Activated effector memory CD4-positive, alpha-beta T cell treated with Interleukin-2 at 50 U/mL for 16 hours (primary cell): Measurements from ENCODE around the gene PCK2.

ENCODE experiments used
- DNase-seq: peaks from one replicate; pipeline ENCODE4 v3.0.0-alpha.2; 2020

Gene PCK2

GRCh38 chr14:24062216-24062980 is 31.7 kb upstream of the PCK2 start:
- no peak for DNase-seq

GRCh38 chr14:24063263-24063836 is 30.8 kb upstream of the PCK2 start:
- no peak for DNase-seq

- no peak for DNase-seq
Measured at GRCh38 chr14:24064091-24064795, 29.9 kb upstream of the PCK2 start.

GRCh38 chr14:24064856-24065255 is 29.3 kb upstream of the PCK2 start:
- DNase-seq: no peak

- no peak for DNase-seq
Measured at GRCh38 chr14:24065408-24065807, 28.7 kb upstream of the PCK2 start.

GRCh38 chr14:24066496-24067132 is 27.5 kb upstream of the PCK2 start:
- no peak for DNase-seq

GRCh38 chr14:24067133-24068082 is 26.7 kb upstream of the PCK2 start:
- DNase-seq: no peak

GRCh38 chr14:24068711-24069410 is 25.2 kb upstream of the PCK2 start:
- no peak for DNase-seq

GRCh38 chr14:24069411-24069735 is 24.7 kb upstream of the PCK2 start:
- DNase-seq: no peak

GRCh38 chr14:24070285-24071143 is 23.6 kb upstream of the PCK2 start:
- no peak for DNase-seq

- no peak for DNase-seq
Measured at GRCh38 chr14:24071144-24071697, 22.9 kb upstream of the PCK2 start, which contains the start of gene CPNE6. Gene CPNE6, plus strand, starts transcription at chr14:24071562. Its CDS starts 1,375 bp downstream, at chr14:24072937.

GRCh38 chr14:24071836-24072430 is 22.2 kb upstream of the PCK2 start:
- DNase-seq: no peak

GRCh38 chr14:24072436-24072835 is 21.7 kb upstream of the PCK2 start:
- DNase-seq: no peak

GRCh38 chr14:24072881-24073877 is 20.9 kb upstream of the PCK2 start:
- DNase-seq: no peak

- no peak for DNase-seq
Measured at GRCh38 chr14:24074625-24075484, 19.3 kb upstream of the PCK2 start.

- no peak for DNase-seq
Measured at GRCh38 chr14:24075485-24076301, 18.4 kb upstream of the PCK2 start.

- no peak for DNase-seq
Measured at GRCh38 chr14:24076302-24076601, 17.9 kb upstream of the PCK2 start.
